Panc1 (cell line): ENCODE results near the gene SRRT.

Experiments
- CTCF ChIP-seq: fragments of 450-650 bp; IDR thresholded peaks from 2 replicates; pipeline ENCODE4 v1.5.1; 2017; ENCODE audit warnings: mild to moderate bottlenecking
- POLR2AphosphoS5 ChIP-seq: IDR thresholded peaks from 2 replicates; pipeline ENCODE4 v1.6.1; 2012; ENCODE audit warnings: mild to moderate bottlenecking, low read depth, low read length, moderate library complexity

- TF ChIP-seq CTCF (no peak), POLR2AphosphoS5 (no peak)
Measured at GRCh38 chr7:100897772-100898454, 23.0 kb downstream of the SRRT start.
